GM10248 (cell line): ENCODE data around the gene ITGAV.

Experiments used
- CTCF ChIA-PET: fragments of 300-600 bp; sonication (Branson Sonifier 250); formaldehyde crosslinking; extraction: SDS; loops from one replicate; lab custom pipeline; 2021; ENCODE audit warnings: antibody characterized with exemption; lab: Yijun Ruan, JAX
- POLR2A ChIA-PET: fragments of 350-650 bp; sonication (Branson Sonifier 250); formaldehyde crosslinking; extraction: SDS; loops from one replicate; lab custom pipeline; 2020; ENCODE audit warnings: antibody characterized with exemption; lab: Yijun Ruan, JAX
- DNase-seq: peaks from one replicate; pipeline ENCODE4 v3.0.0; 2012; ENCODE audit errors: extremely low spot score
- TF ChIP-seq, protein P1 (sequence below): IDR thresholded peaks from 2 replicates; pipeline ENCODE4 v1.5.1; 2012; ENCODE audit warnings: mild to moderate bottlenecking, low read depth; ENCODE audit errors: extremely low read depth, missing control alignments, control extremely low read depth

The ITGAV gene

DNA sequence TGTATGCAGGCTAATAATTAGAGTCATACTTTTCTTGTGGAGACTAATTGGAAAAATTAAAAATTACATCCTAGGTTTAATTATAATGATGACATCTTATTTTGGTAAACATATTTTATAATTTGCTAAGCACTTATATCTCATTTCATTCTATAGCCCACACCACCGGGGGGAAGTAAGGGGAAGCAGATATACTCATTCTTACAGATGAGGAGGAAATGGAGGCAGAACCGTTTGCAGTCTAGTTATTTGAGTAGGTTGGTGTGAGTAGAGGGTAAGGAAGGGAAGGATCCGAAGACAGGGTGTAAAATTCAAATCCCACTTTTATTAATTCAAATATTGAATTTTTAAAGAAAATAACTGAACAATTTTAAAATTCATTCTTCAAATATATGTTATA, 3.7 kb downstream of the ITGAV start:
- ChIA-PET POLR2A (no interaction called here), CTCF (no interaction called here)
- TF ChIP-seq, protein P1, sequence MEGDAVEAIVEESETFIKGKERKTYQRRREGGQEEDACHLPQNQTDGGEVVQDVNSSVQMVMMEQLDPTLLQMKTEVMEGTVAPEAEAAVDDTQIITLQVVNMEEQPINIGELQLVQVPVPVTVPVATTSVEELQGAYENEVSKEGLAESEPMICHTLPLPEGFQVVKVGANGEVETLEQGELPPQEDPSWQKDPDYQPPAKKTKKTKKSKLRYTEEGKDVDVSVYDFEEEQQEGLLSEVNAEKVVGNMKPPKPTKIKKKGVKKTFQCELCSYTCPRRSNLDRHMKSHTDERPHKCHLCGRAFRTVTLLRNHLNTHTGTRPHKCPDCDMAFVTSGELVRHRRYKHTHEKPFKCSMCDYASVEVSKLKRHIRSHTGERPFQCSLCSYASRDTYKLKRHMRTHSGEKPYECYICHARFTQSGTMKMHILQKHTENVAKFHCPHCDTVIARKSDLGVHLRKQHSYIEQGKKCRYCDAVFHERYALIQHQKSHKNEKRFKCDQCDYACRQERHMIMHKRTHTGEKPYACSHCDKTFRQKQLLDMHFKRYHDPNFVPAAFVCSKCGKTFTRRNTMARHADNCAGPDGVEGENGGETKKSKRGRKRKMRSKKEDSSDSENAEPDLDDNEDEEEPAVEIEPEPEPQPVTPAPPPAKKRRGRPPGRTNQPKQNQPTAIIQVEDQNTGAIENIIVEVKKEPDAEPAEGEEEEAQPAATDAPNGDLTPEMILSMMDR = no peak
- DNase-seq = no peak

DNA sequence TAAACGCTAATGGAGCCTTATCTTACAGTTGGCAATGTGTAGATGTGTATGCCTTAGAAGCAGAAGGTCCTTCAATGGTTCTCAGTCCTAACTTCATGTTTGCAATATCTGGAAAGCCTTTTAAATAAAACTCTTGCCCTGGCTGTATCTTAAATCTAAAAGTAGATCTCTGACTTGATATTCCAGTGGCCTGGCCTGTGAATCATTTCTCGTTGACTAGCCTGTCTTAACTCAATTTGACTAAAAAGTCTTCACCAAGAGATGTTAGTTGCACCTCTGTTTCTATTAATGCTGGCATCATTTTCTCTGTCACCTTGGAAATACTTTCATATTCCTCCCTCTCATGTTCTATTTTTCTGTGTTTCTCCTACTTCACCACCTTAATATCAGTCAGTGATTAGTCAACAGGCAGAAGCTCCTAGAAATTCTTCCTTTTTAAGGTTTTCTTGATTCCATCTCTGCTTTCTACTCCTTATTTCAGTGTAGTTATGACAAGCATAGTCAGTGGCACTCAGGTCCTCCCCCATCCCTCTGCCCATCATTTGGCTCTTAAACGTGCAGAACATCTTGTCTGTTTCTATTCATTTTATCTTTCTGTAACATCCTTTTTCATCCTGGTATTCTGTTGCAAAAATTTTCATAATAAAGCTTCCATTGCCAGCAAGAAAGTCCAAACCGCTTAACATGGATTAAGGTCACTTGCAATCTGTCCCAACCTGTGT, 4.3 kb downstream of the ITGAV start:
- DNase-seq = no peak
- TF ChIP-seq, protein P1 = no peak
- ChIA-PET CTCF (interaction anchor here (0.6 to 1.7 kb wide), 2 partner anchors 13 to 17 kb away, joined by 3 to 5 read pairs; no protein-coding TSS in a partner anchor), POLR2A (no interaction called here)

DNA sequence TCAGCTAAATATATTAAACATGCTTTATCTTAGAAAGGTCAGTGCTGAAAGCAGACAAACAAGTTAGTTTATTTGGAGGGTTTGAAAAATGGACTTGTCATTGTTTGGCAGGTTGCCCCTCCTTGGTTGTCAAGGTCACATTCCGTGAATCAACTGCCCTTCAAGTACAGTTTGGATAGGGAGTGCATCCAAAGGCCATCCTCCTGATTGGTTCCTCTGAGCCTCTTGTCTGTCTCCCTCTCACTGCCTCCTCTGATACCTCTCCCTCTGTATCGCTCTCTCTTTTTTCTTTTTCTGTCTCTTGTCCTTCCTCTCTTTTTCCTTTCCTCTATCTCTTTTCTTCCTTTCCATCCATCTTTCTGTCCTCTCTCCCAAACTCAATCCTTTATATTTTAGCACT, 5.4 kb downstream of the ITGAV start:
- DNase-seq = no peak
- CTCF ChIA-PET = interaction anchor here (1.7 kb wide), 1 partner anchor 11 kb away, joined by 5 read pairs; no protein-coding TSS in a partner anchor

DNA sequence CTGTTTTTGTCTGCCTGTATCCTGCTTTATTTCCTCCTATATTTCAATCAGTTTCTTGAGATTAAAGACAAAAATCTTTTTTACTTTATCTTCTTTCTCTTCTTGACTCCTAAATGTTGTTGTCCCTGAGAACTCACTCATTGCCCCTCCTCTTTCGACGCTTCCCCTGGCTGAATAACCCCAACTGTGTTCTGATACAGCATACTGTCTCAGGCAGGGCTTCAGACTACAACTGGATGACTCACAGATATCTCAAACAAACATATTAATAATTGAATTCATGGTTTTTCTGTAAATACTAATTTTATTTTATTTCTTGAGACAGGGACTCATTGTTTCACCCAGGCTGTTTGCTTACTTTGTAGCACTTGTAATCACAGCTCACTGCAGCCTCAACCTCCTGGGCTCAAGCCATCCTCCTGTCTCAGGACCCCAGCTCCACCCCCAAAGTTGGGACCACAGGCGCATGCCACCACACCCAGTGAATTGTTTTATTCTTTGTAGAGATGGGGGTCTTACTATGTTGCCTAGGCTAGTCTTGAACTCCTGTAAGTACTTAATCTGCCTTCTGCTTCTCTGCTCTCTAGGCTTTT, 9.4 kb downstream of the ITGAV start:
- ChIA-PET CTCF (interaction anchor here (0.9 to 1.2 kb wide), 2 partner anchors 30 to 42 kb away, joined by 3 to 4 read pairs; no protein-coding TSS in a partner anchor), POLR2A (no interaction called here)
- no peak for DNase-seq
- TF ChIP-seq, protein P1 = no peak

More for the DNA sequence above, 5.4 kb downstream of the ITGAV start:
- TF ChIP-seq, protein P1 = no peak
- POLR2A ChIA-PET = no interaction called here

DNA sequence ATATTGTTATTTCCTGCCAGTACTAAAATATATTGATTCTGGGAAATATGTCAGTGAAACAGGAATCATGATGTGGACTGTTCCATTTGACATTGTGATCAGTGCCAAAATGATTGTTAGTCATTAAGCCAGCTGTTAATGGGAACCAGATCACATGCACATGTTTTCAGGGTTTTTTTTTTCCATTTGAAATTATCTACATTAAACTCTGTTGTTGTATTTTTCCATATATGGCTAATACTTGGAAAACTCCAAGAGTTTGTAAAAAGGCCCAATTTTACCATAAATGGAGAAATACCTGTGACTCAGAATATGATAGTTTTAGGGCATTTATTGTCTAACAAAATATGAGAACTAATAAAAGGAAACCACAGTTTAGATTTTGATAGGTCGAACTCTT, 13.4 kb downstream of the ITGAV start:
- POLR2A ChIA-PET = no interaction called here
- CTCF ChIA-PET = no interaction called here
- TF ChIP-seq, protein P1 = no peak
- no peak for DNase-seq

DNA sequence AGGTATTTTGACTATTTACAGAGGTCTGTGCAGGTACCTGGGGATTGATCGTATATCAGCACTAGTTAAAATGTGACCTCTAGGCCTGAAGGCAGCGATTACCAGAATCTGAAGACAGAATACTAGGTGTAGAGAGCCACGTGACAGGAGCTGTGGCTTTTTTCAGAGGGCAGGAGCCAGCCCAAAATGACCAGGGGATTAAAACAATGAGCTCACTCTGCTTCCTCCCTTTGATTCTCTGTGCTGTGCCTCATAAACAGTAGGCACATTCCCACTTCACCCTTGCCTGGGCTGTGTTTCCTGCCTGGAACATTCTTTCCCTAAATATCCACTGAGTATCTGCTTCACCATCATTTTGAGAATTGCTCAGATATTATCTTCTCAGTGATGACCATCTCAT, 15.2 kb downstream of the ITGAV start:
- DNase-seq = no peak
- ChIA-PET CTCF (interaction anchor here (1.0 kb wide), 2 partner anchors 14 to 26 kb away, joined by 3 read pairs; no protein-coding TSS in a partner anchor), POLR2A (no interaction called here)
- TF ChIP-seq, protein P1 = no peak
